A673 (cell line): ENCODE data around the gene APCDD1L.
"Not testable (repeated sequence)": the region's sequence is repeated elsewhere in the genome, so short reads cannot be mapped to it uniquely, and the experiment has no call there.

Source experiments
- EZH2 ChIP-seq: fragments of 200-600 bp; sonication (generic); IDR thresholded peaks from 2 replicates; pipeline ENCODE4 v1.6.1; 2017; ENCODE audit warnings: borderline replicate concordance, low read depth, mild to moderate bottlenecking, mixed read lengths, antibody characterized with exemption, low read length; ENCODE audit not compliant: poor library complexity, severe bottlenecking
- TF ChIP-seq, protein P1 (sequence below): fragments of 300-800, 200-600 bp; sonication (generic); conservative IDR thresholded peaks from 2 replicates; pipeline ENCODE4 v1.5.1; 2017; ENCODE audit warnings: low read depth, mild to moderate bottlenecking, antibody characterized with exemption, low read length, moderate library complexity, mixed read lengths

DNA sequence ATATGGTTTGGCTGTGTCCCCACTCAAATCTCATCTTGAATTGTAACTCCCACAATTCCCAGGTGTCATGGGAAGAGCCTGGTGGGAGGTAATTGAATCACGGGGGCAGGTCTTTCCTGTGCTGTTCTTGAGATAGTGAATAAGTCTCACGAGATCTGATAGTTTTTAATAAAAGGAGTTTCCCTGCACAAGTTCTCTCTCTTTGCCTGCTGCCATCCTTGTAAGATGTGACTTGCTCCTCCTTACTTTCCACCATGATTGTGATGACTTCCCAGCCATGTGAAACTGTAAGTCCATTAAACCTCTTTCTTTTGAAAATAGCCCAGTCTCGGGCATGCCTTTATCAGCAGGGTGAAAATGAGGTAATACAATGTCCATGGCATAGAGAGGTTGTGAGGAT, 8.2 kb downstream of the APCDD1L start:
- TF ChIP-seq, protein P1, sequence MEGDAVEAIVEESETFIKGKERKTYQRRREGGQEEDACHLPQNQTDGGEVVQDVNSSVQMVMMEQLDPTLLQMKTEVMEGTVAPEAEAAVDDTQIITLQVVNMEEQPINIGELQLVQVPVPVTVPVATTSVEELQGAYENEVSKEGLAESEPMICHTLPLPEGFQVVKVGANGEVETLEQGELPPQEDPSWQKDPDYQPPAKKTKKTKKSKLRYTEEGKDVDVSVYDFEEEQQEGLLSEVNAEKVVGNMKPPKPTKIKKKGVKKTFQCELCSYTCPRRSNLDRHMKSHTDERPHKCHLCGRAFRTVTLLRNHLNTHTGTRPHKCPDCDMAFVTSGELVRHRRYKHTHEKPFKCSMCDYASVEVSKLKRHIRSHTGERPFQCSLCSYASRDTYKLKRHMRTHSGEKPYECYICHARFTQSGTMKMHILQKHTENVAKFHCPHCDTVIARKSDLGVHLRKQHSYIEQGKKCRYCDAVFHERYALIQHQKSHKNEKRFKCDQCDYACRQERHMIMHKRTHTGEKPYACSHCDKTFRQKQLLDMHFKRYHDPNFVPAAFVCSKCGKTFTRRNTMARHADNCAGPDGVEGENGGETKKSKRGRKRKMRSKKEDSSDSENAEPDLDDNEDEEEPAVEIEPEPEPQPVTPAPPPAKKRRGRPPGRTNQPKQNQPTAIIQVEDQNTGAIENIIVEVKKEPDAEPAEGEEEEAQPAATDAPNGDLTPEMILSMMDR: not testable (repeated sequence)
- not testable (repeated sequence) for TF ChIP-seq EZH2
